GM10266 (cell line): ENCODE results near the gene KNTC1.

Experiments used
- DNase-seq: peaks from one replicate; pipeline ENCODE4 v3.0.0; 2012; ENCODE audit errors: extremely low spot score
- TF ChIP-seq, protein P1 (sequence below): IDR thresholded peaks from 2 replicates; pipeline ENCODE4 v1.5.1; 2012; ENCODE audit warnings: mild to moderate bottlenecking, low read depth; ENCODE audit not compliant: control insufficient read depth, insufficient read depth; ENCODE audit errors: missing control alignments

The KNTC1 gene

DNA sequence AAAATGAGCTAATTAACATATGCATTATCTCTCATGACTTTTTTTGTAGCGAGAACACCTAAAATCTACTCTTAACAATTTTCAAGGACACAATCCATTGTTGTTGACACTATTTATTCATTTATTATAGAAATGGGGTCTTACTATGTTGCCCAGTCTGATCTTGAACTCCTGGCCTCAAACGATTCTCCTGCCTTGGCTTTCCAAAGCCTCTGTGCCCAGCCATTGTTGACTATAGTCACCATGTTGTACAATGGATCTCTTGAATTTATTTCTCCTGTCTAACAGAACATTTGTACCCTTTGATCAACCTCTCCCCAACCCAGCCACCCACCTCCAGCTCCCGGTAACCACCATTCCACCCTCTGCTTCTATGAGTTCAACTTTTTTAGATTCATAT, 134.9 kb downstream of the KNTC1 start:
- TF ChIP-seq, protein P1, sequence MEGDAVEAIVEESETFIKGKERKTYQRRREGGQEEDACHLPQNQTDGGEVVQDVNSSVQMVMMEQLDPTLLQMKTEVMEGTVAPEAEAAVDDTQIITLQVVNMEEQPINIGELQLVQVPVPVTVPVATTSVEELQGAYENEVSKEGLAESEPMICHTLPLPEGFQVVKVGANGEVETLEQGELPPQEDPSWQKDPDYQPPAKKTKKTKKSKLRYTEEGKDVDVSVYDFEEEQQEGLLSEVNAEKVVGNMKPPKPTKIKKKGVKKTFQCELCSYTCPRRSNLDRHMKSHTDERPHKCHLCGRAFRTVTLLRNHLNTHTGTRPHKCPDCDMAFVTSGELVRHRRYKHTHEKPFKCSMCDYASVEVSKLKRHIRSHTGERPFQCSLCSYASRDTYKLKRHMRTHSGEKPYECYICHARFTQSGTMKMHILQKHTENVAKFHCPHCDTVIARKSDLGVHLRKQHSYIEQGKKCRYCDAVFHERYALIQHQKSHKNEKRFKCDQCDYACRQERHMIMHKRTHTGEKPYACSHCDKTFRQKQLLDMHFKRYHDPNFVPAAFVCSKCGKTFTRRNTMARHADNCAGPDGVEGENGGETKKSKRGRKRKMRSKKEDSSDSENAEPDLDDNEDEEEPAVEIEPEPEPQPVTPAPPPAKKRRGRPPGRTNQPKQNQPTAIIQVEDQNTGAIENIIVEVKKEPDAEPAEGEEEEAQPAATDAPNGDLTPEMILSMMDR = no peak
- DNase-seq = no peak

DNA sequence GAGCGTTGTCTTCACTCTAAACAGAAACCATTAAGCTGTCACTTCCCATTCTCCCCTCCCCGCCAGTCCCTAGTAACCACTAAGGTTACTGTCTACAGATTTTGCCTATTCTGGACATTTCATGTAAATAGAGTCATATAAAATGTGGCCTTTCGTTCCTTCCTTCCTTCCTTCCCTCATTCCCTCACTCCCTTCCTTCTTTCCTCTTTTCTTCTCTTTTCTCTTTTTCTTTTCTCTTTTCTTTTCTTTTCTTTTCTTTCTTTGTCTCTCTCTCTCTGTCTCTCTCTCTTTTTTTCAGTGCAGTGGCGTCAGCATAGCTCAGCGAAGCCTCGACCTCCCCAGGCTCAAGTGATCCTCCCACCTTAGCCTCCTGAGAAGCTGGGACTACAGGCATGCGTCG, 138.3 kb downstream of the KNTC1 start:
- no peak for DNase-seq
- TF ChIP-seq, protein P1 = no peak

DNA sequence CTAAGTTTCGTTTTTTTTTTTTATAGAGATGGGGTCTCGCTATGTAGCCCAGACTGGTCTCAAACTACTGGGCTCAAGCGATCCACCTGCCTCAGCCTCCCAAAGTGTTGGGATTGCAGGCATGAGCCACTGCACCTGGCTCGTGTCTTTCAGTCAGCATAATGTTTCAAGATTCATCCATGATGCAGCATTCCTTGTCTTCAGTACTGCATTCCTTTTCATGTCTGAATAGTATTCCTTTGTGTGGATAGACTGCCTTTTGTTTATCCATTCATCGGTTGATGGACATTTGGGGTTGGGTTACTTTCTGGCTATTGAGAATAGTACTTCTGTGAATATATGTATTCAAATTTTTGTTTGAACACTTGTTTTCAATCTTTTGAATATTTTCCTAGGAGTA, 138.7 kb downstream of the KNTC1 start:
- TF ChIP-seq, protein P1 = no peak

DNA sequence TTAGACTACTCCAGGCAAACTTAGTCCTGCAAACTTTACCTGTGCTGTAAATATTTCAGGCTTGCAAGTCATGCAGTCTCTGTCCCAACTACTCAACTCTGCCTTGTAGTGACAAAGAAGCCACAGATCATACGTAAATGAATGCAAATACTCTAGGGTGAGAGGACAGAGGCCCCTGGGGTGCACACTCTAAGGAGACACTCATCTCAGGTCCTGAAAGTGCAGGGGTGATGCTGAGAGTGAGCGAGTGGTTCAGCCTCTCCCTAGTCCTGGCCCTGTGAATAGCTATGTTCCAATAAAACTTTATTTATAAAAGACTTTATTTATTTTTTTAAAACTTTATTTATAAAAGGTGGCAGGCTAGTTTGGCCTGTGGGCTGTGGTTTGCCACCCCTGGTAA, 141.2 kb downstream of the KNTC1 start:
- TF ChIP-seq, protein P1 = no peak
- DNase-seq = no peak

More for the DNA sequence above, 138.7 kb downstream of the KNTC1 start:
- DNase-seq = no peak

DNA sequence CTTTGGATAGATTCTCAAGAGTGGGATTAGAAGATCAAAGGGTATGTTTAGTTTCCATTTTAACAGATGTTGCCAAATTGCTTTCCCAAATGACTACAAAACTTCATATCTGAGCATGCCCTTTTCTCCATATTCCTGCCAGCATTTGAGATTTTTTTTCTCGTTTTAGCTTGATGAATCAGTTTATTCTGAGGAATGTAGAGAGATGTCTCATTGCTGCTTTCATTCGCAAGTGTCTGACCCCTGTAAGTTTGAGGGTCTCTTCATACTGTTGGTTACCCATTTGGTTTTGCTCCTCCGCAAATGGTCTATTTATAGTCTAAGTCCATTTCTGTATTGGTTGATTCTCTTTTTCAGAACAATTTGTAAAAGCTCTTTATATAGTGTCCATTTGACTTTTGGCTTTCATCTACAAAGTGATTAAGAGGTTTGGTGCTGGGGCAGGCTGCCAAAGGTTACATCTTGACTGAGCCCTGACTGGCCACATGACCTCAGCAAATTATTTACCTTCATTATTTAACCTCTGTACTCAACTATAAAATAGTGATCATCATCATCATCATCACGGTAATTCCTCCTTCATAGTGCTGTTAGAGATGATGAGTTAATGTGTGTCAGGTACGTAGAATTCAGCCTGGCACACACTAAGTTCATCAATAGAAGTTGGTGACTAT, 142.5 kb downstream of the KNTC1 start:
- no peak for DNase-seq
- TF ChIP-seq, protein P1 = no peak

DNA sequence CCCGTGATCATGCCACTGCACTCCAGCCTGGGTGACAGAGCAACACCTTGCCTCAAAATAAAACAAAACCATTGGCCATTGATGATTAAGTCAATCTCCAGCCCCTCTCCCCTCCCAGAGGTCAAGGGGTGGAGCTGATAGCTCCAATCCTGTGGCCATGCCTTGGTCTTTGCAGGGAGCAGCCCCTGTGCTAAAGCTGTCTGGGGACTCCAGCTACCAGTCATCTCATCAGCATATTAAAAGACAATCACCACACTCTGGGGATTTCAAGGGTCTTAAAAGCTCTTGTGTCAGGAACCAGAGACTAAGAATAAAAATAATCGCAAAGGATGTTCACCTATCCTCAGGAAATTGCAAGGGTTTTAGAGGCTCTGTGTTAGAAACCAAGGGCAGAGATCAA, 145.5 kb downstream of the KNTC1 start:
- DNase-seq = no peak
- TF ChIP-seq, protein P1 = no peak
